Retina (tissue), 1 donor: ENCODE measurements around the gene ADAMTS14.
A peak's percentile ranks its signal among the peaks of the same experiment; 100 is the strongest.
"Not testable (repeated sequence)": the region's sequence is repeated elsewhere in the genome, so short reads cannot be mapped to it uniquely, and the experiment has no call there.

Experiments
- DNase-seq: peaks from one replicate; pipeline ENCODE4 v3.0.0-alpha.2; 2016

The ADAMTS14 gene

DNA sequence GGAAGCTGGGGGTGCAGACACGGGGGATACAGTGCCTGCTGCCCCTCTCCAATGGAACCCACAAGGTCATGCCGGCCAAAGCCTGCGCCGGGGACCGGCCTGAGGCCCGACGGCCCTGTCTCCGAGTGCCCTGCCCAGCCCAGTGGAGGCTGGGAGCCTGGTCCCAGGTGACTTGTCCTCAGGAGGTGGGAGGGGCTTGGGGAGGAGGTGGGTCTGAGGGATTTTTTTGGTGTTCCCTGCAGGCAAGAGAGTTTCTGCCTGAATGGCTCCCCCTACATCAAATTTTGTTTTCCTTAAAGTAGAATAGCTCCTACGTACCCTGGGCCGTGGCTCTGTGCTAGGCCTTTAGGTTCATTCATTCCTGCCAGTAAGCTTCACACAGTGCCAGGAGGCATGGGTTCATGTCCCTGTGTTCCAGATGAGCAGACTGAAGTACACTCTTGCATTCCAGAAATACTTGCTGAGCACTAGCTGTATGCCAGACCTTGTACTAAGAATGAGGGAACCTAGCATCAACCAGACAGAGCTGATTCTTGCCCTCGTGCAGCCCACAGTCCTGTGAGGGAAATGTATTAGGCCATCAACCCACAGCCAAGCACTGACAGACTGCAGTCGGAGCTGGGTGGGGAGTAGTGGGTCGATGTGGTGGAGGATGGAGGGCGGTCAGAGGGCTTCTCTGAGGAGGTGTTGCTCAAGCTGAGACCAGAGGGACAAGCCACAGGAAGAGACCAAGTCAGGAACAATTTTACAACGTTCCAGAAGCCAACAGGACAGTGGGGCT, 81.7 kb downstream of the ADAMTS14 start:
- DNase-seq = no peak

DNA sequence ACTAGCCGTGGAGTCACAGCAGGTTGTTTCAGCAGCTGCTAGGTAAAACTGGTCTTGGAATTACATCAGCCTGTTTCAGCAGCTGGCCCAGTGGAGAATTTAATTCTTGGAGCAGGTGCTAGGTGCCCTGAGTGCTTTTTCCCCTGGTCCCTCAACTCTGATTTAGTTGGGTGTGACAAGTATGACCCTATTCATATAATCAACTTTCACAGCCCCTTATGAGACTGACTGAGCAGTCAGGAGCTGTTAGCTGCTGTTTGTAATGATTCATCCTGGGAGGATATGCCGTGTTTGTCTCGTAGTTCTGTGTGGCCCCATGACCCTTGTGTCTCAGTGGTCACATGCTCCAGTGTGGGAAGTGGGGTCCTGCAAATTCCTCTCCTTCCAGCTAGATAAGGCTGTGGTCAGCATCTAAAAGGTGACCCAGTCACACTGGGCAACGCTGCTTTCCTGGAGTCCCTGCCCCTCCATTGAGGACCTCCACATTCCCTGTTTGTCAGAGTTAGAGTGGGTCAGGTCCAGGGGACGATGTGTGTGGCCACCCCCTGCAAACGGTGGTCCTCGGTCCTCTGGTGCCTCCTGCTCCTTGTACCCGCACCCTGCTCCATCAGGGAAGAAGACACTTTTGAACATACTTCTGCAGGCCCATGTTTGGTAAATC, 84.5 kb downstream of the ADAMTS14 start:
- no peak for DNase-seq

DNA sequence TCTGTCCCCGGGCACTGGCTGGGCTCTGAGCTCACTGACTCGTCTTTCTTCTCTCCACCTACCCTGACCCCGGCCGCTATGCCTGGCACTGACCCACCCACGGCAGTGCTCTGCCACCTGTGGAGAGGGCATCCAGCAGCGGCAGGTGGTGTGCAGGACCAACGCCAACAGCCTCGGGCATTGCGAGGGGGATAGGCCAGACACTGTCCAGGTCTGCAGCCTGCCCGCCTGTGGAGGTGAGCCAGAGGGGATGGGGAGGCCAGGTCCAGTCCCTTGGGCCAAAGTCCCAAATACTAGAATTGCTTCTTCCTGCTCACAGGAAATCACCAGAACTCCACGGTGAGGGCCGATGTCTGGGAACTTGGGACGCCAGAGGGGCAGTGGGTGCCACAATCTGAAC, 85.5 kb downstream of the ADAMTS14 start:
- DNase-seq = no peak

DNA sequence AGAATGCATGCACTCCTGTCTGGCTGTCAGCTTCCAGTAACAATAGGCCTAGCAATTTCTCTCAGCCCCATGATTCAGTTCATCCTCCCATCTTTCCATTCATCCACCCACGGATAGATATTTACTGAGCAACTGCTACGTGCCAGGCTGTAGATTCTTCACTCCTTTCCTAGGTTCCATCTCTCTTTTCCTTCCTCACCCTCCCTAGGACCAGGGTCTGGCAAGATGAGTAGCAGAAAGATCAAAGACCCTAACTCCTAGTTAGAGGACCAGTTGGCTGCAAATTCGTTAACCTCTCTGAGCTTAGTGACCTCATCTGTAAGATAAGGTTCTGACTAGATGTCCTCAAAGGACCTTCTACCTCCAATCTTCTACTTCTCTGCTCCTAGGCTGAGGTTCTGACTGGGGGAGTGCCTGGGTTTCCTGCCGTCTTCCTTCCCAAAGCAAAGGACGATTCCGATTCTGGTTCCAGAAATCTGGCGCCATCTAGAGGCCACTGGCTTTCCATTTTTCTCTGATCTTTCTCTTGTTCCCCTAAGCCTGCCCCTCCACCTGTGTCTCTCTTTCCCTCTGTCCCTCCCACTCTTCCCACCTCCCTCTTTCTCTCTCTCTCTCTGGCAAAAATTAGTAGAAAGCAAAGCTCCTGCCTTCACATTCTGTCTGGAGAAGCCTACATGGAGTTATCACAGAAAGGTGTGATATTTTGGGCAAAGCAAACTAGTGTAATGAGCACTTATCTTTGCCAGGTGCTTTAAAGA, 86.6 kb downstream of the ADAMTS14 start:
- peak; percentile 87 for DNase-seq

DNA sequence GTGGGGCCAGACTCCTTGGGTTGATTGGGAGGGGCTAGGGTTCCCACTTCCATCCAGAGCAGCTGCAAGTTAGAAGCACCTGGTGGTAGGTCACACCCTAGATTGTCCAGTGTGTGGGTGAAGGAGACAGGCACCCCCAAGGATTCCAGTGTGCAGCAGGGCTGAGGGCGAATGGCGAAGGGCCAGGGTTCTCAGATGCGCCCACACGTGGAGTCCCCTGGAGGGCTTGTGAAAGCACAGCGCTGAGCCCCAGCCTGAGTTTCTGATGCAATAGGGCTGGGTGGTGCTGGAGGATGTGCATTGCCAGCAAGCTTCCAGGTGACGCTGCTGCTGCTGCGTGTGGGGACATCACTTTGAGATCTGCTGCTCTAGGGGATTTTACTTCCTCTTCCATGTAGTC, 87.5 kb downstream of the ADAMTS14 start:
- DNase-seq = no peak

DNA sequence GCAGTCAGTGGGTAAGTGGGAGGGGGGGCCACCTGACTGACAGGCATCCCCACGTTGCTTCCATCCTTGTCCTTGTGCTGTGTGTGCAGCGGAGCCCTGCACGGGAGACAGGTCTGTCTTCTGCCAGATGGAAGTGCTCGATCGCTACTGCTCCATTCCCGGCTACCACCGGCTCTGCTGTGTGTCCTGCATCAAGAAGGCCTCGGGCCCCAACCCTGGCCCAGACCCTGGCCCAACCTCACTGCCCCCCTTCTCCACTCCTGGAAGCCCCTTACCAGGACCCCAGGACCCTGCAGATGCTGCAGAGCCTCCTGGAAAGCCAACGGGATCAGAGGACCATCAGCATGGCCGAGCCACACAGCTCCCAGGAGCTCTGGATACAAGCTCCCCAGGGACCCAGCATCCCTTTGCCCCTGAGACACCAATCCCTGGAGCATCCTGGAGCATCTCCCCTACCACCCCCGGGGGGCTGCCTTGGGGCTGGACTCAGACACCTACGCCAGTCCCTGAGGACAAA, 88.0 kb downstream of the ADAMTS14 start:
- DNase-seq = no peak

DNA sequence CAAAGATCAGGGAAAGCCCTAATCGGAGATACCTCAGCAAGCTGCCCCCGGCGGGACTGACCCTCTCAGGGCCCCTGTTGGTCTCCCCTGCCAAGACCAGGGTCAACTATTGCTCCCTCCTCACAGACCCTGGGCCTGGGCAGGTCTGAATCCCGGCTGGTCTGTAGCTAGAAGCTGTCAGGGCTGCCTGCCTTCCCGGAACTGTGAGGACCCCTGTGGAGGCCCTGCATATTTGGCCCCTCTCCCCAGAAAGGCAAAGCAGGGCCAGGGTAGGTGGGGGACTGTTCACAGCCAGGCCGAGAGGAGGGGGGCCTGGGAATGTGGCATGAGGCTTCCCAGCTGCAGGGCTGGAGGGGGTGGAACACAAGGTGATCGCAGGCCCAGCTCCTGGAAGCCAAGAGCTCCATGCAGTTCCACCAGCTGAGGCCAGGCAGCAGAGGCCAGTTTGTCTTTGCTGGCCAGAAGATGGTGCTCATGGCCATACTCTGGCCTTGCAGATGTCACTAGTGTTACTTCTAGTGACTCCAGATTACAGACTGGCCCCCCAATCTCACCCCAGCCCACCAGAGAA, 88.8 kb downstream of the ADAMTS14 start:
- peak; percentile 40 for DNase-seq

DNA sequence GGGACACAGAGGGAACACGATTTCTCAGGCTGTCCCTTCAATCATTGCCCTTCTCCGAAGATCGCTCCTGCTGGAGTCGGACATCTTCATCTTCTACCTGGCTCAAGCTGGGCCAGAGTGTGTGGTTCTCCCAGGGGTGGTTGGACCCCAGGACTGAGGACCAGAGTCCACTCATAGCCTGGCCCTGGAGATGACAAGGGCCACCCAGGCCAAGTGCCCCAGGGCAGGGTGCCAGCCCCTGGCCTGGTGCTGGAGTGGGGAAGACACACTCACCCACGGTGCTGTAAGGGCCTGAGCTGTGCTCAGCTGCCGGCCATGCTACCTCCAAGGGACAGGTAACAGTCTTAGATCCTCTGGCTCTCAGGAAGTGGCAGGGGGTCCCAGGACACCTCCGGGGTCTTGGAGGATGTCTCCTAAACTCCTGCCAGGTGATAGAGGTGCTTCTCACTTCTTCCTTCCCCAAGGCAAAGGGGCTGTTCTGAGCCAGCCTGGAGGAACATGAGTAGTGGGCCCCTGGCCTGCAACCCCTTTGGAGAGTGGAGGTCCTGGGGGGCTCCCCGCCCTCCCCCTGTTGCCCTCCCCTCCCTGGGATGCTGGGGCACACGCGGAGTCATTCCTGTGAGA, 89.5 kb downstream of the ADAMTS14 start:
- no peak for DNase-seq

DNA sequence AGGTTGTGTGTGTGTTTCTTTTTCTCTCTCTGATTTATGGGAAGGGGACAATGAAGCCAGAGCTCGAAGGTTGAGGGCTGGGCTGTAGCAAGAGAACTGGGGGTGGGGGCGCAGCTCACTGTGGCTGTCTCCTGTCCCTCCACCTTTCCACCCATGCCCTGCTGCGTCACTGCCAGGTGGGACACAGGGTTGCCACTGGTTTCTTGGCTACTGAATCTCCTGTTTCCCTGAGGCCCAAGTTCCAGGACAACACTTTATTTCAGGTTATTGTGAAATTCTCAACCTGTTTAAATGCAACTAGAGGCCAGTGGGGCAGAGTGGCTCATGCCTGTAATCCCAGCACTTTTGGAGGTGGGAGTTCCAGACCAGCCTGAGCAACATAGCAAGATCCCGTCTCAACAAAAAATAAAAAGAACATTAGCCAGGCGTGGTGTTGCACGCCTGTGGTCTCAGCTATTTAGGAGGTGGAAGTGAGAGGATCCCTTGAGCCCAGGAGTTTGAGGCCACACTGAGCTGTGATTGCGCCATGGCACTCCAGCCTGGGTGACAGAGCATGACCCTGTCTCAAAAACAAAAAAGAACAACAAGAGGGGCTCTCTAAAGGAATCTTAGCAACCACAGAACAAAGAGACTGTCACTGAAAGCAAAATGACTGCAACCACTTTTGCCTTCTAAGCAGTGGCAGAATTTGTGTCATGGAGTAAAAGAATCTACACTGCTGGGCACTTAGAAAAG, 90.3 kb downstream of the ADAMTS14 start:
- no peak for DNase-seq

DNA sequence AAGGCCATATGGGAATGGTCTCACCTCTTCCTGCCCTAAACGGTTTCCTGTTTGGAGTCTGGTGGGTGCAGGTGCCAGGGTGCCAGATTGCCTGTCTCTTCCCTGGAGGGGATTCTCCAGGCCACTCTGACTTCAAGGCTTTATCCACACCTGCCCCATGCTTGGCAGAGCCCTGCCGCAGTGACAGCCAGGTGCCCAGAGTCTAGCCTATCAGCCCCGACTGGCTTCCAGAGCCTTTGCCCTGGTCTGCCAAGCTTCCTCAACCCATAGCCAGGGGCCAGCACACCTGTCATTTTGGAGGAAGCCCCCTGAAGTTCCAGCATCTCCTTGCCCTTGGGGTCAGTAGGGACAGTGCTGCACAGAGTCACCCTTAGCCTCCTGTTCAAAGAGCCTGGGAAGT, 91.3 kb downstream of the ADAMTS14 start:
- DNase-seq = no peak

DNA sequence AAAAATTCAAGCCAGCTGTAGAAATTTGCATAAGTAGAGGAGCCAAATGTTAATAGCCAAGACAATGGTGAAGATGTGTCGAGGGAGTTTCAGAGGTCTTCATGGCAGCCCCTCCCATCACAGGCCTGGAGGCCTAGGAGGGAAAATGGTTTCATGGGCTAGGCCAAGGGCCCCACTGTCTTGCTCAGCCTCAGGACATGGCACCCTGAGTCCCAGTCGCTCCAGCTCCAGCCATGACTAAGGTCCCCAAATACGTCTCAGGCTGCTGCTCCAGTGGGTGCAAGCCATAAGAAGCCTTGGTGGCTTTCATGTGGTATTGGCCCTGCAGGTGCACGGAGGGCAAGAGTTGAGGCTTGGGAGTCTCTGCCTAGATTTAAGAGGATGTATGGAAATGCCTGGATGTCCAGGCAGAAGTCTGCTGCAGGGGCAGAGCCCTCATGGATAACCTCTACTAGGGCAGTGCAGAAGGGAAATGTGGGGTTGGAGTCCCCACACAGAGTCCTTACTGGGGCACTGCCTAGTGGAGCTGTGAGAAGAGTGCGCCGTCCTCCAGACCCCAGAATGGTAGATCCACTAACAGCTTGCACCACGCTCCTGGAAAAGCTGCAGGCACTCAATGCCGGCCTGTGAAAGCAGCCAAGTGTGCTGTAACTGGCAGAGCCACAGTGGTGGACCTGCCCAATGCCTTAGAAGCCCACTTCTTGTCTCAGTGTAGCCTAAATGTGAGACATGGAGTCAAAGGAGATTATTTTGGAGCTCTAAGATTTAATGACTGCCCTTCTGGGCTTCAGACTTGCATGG, 93.7 kb downstream of the ADAMTS14 start:
- DNase-seq = no peak

DNA sequence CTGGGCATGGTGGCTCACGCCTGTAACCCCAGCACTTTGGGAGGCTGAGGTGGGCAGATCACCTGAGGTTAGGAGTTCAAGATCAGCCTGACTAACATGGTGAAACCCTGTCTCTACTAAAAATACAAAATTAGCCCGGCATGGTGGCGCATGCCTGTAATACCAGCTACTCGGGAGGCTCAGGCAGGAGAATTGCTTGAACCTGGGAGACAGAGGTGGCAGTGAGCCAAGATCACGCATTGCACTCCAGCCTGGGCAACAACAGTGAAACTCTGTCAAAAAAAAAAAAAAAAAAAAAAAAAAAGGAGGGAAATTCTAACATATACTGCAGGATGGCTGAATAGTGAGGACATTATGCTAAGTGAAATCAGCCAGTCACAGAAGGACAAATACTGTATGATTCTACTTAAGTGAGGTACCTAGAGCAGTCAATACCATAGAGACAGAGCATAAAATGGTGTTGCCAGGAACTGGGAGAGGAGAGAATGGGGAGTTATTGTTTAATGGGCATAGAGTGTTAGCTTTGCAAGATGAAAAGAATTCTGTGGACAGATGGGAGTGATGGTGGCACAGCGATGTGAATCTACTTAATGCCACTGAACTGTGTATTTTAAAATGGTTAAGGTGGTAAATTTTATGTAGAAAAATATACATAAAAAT, 95.8 kb downstream of the ADAMTS14 start:
- not testable (repeated sequence) for DNase-seq

DNA sequence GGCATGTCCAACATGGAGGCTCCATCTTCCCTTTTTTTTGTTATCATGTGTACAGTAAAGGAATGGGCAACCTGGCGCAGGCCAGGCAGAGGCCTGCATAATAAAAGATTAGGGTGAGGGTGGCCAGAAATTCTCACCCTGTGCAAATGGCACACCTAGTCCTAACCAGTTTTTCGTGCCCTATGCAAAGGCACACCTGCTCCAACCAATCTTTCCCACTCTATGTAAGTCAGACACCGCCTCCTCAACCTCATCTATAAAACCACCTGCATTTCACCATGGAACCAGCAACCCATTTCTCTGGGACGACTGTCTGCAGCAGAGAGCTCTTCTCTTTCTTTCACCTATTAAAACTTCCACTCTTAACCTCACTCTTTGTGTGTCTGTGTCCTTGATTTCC, 96.8 kb downstream of the ADAMTS14 start:
- no peak for DNase-seq

DNA sequence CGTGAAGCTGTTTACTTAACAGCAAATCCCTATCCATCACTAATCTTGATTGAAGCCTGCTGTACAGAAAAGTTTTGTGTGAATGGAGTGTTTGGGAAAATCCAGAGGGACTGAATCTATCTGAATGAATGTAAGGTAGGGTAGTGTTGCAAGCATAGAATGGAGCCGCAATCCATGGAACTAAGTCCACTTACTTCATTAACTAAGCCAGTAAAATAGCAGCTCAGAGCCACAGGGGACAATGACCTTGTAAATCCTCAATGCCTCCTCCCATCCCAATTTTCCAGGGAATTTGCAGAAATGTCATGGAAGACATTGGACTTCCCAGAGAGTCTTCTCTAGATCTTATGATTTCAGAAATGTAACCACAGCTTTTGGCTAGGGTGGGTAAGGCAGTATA, 97.7 kb downstream of the ADAMTS14 start:
- DNase-seq = no peak

DNA sequence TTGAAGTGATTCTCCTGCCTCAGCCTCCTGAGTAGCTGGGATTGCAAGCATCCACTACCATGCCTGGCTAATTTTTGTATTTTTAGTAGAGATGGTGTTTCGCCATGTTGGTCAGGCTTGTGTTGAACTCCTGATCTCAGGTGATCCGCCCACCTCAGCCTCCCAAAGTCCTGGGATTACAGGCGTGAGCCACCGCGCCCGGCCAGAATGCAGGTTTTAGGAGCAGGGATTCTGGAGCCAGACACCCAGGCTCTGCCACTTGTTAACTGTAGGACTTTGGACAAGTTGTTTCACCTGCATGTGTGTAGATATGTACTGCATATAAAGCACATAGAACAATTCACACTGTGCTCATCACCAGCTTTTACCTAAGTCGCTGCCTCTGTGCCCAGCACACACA, 98.2 kb downstream of the ADAMTS14 start:
- DNase-seq = not testable (repeated sequence)

DNA sequence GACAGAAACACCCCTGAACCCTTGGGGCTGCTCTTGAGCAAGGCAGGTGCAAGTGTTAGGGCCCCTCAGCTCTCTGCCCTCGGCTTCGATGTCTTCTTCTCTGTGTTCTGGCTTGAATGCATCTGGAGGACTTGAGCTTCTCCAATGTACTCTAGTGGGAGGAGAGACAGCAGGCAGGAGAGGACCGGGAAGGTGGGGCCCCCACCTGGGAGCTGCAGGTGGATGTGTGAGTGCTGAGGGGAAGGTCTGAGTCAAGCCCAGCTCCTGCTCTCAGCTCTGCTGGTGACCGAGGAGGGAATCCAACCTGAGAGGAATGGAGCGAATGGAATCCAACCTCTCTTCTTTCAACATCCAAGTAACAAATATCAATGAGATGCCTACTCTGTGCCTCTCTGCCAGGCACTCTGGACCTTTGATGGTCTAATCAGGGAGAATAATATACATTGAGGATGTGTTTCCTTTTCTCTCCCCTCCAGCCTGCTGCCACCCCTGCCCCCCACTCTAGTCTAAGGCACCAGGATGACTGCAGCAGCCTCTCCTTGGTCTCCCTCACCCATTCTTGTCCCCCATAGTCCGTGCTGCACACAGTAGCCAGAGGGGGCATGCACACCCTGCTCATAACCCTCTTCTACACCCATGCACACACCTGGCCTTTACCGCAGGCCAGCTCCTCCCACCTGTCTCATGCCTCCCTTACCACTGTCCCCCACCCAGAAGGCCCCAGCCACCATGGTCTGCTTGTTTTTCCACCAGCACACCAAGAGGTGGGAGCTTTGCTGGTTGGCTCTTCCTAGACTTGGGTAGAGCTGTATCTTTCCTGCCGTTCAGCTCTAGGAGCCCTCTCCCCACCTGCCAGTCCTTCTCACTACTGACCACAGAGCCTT, 99.2 kb downstream of the ADAMTS14 start:
- no peak for DNase-seq

DNA sequence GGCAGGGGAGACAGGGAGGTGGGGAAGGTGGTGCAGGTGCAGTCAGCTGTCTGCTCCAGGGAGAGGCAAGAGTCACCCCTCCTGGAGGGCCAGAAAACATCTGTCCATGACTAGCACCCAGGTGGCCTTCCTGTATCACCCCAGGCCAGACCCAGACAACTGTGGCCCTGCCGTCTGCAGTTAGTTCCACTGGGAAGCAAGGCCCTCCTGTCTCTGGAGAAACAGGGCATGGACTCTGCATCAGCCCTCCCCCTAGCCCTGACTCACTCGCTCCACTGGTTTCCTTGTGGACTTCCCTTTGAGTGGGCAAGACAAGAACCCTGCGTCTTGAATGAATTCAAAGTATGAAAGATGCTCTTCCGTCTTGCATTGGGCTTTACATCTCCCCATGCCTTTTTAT, 100.3 kb downstream of the ADAMTS14 start:
- DNase-seq = no peak

DNA sequence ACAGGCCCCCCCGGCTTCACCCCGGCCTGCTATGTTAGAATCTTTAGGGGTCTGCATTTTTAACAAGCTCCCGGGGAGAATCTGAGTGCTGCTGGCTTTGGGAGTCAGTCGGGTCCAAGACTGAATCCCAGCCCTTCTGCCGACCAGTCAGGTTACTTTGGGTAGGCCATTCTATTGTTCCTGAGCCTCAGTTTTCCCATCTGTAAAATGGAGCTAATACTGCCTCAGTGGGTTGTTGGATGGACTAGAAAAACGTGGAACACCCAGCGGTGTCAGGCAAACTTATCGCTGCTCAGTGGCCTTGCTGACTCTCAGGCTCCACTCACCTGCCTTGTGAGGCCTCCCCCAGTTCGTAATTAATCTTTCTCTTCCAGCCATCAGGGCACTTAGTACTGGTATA, 101.2 kb downstream of the ADAMTS14 start:
- DNase-seq = no peak

DNA sequence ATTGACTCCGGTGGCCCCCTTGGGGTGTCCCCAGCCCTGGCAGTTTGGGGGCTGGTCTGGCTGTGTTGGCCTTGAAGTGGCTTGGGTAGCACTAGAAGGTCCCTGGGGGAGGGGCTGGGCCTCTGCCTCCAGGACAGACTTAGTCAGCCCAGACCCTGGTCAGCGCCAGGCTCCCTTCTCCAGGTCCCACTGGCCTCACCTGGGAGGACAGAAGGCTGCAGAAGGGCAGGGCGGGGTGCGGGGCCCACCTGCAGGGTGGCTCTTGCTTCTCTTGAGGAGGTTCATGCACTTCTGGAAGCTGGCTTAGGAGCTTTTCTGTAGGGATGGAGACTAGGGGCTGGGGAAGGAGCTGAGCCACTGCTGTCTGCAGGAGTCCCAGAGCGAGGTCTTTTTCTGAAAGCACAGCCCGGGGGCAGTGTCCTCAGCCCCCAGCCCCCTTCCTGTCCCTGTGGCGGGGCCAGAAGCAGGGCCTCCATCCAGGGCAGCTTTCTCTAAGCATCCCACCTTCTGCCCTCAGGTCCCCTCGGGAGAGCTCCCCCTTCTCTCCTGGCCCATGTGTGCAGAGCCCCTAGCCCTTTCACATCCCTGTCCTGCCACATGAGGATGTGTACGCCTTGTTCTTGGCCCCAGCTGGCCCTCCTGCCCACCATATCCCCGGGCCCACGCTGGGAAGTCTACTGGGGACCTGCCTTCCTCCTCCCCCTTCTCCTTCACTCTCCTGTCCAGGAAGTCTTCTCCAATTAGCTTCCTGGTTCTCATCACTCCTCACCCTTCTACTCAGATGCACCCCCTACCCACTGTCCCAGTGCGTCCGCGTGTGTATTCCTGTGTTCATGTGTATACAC, 101.9 kb downstream of the ADAMTS14 start:
- no peak for DNase-seq
